Right lobe of liver (tissue), 6 donors: ENCODE measurements around the gene TMEM175. TPM values are rescaled to one million over a fixed set of nuclear protein-coding genes. Genes with fewer than 3 reads are reported as not detected.

Experiments
- ATAC-seq, 4 donors: fragments of 200-7000 bp; cut with Tn5 transposase; one replicate each; pipeline ENCODE4 v1.9.1; 2020; ENCODE audit warnings: mild to moderate bottlenecking in 4 of 4, moderate library complexity in 4 of 4
- DNase-seq, 3 donors: peaks; one replicate each; pipeline ENCODE4 v3.0.0-alpha.2; 2020
- H3K27ac ChIP-seq, 3 donors: fragments of 200-600 bp; one replicate each; pipeline ENCODE4 v1.8.0; 2022
- H3K27me3 ChIP-seq, 2 donors: fragments of 200-600 bp; one replicate each; pipeline ENCODE4 v1.8.0; 2022
- H3K36me3 ChIP-seq, 4 donors: fragments of 200-600 bp; sonication (generic) in 1 of 4; one replicate each; pipeline versions ENCODE4 v1.5.1 to v1.8.0; 2017 to 2022; ENCODE audit warnings: control low read depth in 1 of 4
- H3K4me1 ChIP-seq, 4 donors: fragments of 200-600 bp; sonication (generic) in 1 of 4; one replicate each; pipeline versions ENCODE4 v1.5.1 to v1.8.0; 2017 to 2022; ENCODE audit warnings: control low read depth in 1 of 4
- H3K4me3 ChIP-seq, 3 donors: fragments of 200-600 bp; one replicate each; pipeline ENCODE4 v1.8.0; 2022
- H3K9me3 ChIP-seq, 4 donors: fragments of 200-600 bp; sonication (generic) in 1 of 4; one replicate each; pipeline versions ENCODE4 v1.5.1 to v1.8.0; 2017 to 2022; ENCODE audit warnings: control low read depth in 1 of 4
- POLR2A ChIP-seq: fragments of 450-650 bp; IDR thresholded peaks from one replicate; pipeline ENCODE4 v1.6.1; 2017; ENCODE audit warnings: antibody characterized with exemption, mild to moderate bottlenecking
- WGBS: methylation state at CpG from one replicate; pipeline ENCODE4 v1.1.6; 2018; ENCODE audit warnings: low coverage, low lambda C conversion rate; ENCODE audit not compliant: insufficient coverage; ENCODE audit errors: missing lambda C conversion rate; 5-methylcytosine and 5-hydroxymethylcytosine counted together
- intact Hi-C, 2 donors: fragments of 100-400 bp; cut with DNase I; formaldehyde crosslinking; loops; one replicate each; pipeline versions ENCODE4 v1.11.2 to v1.14.1; 2022
- total RNA-seq, 6 experiments: library from RNA; depleted of rRNA in 2 of 6; stranded (reverse); fragments of >200 nt in 2 of 6; fragmentation: NEBNext Ultra II Directional in 3 of 6; extraction: Animal tissue kit (Norgen Biotek cat#: 25700) in 3 of 6; gene quantifications; one replicate each; pipeline versions ENCODE4 v1.1.0 to v1.2.4, GENCODE V29; 2016 to 2023
- TF ChIP-seq, protein P1 (sequence below), 4 donors: fragments of 200-600 bp in 3 of 4; fragments of 450-650 bp in 1 of 4; IDR thresholded peaks; one replicate each; pipeline versions ENCODE4 v1.5.1 to v1.8.0; 2016 to 2022; ENCODE audit warnings: antibody characterized with exemption in 4 of 4, mild to moderate bottlenecking in 2 of 4
- donor health status: DM: no; HTN: yes; CAD: no.
- donor health status: DM: no; HTN: no; CAD: no.
- donor health status: DM: no; HTN: no; CAD: no.
- donor health status: DM: no; HTN: yes; CAD: no.
- donor health status: DM: no; HTN: yes; CAD: no.

The TMEM175 gene
- total RNA-seq, 6 experiments from 2014 or later = 22.0 to 31.8 (median 23.6) TPM

DNA sequence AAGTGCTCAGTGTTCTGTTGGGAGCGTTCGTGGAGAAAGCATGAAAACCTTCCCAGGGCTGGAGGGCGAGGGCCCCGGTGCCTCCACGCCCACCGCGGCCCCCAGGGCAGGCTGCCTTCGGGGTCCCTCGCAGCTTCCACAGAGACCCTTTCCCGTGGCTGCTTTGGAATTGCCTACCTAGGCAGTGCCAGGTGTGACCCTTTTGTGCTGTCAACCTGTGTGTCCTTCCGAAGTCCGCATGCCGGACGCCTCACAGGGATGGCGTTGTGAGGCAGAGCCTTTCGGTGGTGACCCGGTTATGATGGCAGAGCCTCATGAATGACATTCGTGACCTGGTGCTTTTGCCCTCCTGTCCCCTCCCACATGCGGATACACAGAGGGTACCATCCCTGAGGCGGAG, 17.4 kb downstream of the TMEM175 start:
- ATAC-seq (no peak), DNase-seq (no peak)
- H3K27ac ChIP-seq = no peak overlapping the region
- H3K36me3 ChIP-seq = peaks cover 0 to 4% (median 0%) of the 10 kb centered on the region in 4 donors
- WGBS = no CpG with 5 or more reads among the region's 20 CpGs
- no peaks in the 10 kb centered on the region for H3K27me3 ChIP-seq
- no peaks in the 10 kb centered on the region for H3K9me3 ChIP-seq
- H3K4me3 ChIP-seq = no peak overlapping the region
- intact Hi-C loops = no loop called here
- H3K4me1 ChIP-seq = no peaks in the 10 kb centered on the region
- no peak for TF ChIP-seq POLR2A
- TF ChIP-seq, protein P1, sequence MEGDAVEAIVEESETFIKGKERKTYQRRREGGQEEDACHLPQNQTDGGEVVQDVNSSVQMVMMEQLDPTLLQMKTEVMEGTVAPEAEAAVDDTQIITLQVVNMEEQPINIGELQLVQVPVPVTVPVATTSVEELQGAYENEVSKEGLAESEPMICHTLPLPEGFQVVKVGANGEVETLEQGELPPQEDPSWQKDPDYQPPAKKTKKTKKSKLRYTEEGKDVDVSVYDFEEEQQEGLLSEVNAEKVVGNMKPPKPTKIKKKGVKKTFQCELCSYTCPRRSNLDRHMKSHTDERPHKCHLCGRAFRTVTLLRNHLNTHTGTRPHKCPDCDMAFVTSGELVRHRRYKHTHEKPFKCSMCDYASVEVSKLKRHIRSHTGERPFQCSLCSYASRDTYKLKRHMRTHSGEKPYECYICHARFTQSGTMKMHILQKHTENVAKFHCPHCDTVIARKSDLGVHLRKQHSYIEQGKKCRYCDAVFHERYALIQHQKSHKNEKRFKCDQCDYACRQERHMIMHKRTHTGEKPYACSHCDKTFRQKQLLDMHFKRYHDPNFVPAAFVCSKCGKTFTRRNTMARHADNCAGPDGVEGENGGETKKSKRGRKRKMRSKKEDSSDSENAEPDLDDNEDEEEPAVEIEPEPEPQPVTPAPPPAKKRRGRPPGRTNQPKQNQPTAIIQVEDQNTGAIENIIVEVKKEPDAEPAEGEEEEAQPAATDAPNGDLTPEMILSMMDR (IDR thresholded peaks at IDR 0.05) = no peak

DNA sequence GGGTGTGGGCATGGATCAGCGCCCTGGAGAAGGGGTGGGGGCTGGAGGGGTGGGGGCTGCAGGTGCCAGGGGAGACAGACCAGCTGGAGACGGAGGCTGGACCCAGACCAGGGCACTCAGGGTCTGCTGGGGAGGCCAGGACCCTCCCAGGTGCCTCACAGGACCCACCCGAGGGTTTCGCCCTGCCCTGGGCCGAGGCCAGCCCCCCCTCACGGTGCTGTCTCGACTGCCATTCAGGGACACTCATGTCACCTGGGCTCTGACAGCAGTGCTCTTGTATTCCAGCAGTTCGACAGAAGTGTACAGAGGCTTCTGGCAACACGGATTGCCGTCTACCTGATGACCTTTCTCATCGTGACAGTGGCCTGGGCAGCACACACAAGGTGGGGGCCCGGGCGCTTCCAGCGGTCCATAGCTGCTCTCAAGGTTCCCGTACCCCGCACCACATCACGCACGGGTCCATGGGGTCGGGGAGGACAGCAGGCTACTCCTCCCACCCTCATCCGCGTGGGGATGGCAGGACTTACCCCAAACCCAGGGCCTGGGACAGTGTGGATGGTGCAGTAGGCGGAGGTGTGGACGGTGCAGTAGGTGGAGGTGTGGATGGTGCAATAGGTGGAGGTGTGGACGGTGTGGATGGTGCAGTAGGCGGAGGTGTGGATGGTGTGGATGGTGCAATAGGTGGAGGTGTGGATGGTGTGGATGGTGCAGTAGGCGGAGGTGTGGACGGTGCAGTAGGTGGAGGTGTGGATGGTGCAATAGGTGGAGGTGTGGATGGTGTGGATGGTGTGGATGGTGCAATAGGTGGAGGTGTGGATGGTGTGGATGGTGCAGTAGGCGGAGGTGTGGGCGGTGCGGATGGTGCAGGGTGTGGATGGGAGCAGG, 18.1 kb downstream of the TMEM175 start:
- ATAC-seq (no peak), DNase-seq (peak in 1 of 3 donors; percentile 12)
- WGBS = 94% methylated on average over 13 of the region's 30 CpGs
- no peak for TF ChIP-seq POLR2A
- TF ChIP-seq, protein P1 (IDR thresholded peaks at IDR 0.05) = no peak
- Histone ChIP-seq H3K9me3 (no peaks in the 10 kb centered on the region), H3K27ac (no peak overlapping the region), H3K36me3 (peaks cover 0 to 4% (median 0%) of the 10 kb centered on the region in 4 donors), H3K4me3 (no peak overlapping the region), H3K4me1 (no peaks in the 10 kb centered on the region), H3K27me3 (no peaks in the 10 kb centered on the region)
- intact Hi-C loops = no loop called here

DNA sequence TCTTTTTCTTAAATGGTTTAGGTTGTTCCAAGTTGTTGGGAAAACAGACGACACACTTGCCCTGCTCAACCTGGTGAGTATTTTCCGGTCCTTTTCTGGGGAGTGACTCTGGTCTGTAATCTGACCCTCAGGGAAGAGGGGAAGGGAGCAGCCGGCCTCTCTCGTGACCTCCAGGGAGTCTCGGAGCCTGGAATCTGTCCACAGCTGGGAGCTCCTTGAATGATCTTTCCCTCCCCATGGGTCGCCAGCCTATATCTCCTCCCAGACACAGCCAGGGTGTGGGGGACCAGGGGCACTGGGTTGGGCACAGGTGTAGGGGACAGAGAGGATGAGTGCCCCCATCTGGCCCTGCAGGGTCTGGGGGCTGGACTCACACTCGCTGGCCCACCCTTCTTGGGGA, 18.9 kb downstream of the TMEM175 start:
- Histone ChIP-seq H3K4me3 (no peak overlapping the region), H3K4me1 (no peaks in the 10 kb centered on the region), H3K36me3 (peaks cover 0 to 4% (median 0%) of the 10 kb centered on the region in 4 donors), H3K9me3 (no peaks in the 10 kb centered on the region), H3K27me3 (no peaks in the 10 kb centered on the region), H3K27ac (no peak overlapping the region)
- TF ChIP-seq, protein P1 (IDR thresholded peaks at IDR 0.05) = no peak
- TF ChIP-seq POLR2A = no peak
- peak in 1 of 3 donors; percentile 37 for DNase-seq
- intact Hi-C loops = no loop called here
- WGBS = 78% methylated on average over 5 of the region's 7 CpGs
- ATAC-seq = no peak

DNA sequence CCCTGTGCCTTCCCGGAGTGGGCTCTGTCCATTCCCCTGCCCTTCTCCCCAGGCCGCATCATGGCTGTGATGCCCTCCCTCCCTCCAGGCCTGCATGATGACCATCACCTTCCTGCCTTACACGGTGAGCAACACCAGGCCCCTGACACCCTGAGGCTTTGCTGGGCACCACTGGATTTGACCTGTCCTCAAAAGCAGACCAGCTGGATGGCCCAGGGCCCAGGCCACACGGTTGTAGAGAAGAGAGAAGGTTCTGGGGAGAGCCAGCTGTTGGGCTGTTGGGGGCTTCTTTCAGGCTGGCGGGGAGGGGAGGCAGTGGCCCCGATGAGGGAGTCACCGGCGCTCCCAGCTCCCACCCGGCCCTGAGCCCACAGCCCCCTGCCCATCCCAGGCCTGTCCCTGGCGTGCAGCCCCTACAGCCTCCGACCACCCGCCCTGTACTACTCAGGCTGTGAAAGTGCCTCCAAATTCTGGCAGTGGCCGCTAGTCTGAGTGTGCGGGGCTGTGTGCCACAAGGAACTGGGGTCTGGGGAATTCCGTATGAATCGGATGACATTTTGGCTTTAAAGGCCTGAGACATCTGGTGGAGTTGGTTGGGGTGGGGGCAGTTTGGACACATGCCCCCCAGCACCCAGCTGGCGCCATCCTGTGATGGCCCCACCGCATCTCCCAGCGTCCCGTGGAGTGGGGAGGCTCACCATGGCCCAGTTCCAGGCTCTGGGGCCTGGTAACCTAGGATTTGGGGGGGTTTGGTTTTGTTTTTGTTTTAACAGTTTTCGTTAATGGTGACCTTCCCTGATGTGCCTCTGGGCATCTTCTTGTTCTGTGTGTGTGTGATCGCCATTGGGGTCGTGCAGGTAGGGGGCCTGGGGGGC, 19.6 kb downstream of the TMEM175 start:
- no peak for TF ChIP-seq POLR2A
- TF ChIP-seq, protein P1 (IDR thresholded peaks at IDR 0.05) = no peak
- Histone ChIP-seq H3K27ac (no peak overlapping the region), H3K27me3 (no peaks in the 10 kb centered on the region), H3K4me1 (no peaks in the 10 kb centered on the region), H3K9me3 (no peaks in the 10 kb centered on the region), H3K36me3 (peaks cover 0 to 4% (median 0%) of the 10 kb centered on the region in 4 donors), H3K4me3 (no peak overlapping the region)
- WGBS = 100% methylated on average over 1 of the region's 23 CpGs
- ATAC-seq (no peak), DNase-seq (peak in 1 of 3 donors; percentile 35)
- intact Hi-C loops = no loop called here
